A549 treated with ZK216348 at 1 μM for 4 hours (cell line): ENCODE results near the gene BNC2. TPM values are rescaled to one million over a fixed set of nuclear protein-coding genes. Genes with fewer than 3 reads are reported as not detected.

ENCODE experiments used
- total RNA-seq: library from RNA; stranded (reverse); fragments of 200-300 nt; extraction: Qiagen RNA extraction; gene quantifications from 5 replicates; pipeline ENCODE4 v1.2.3, GENCODE V29; 2022; ENCODE audit warnings: low read depth

Gene BNC2
- total RNA-seq, result 3.5 to 5.7 TPM (median 5.1 TPM) in 5 replicates

GRCh38 chr9:16870596-16871335 is at the start of gene BNC2:
TSS of gene BNC2 (minus strand) at chr9:16870670. CDS start at chr9:16870648, 22 bp downstream.

